K562 (cell line): Measurements from ENCODE around the gene PBX2. TPM values are rescaled to one million over a fixed set of nuclear protein-coding genes. Genes with fewer than 3 reads are reported as not detected.

Experiments used
- TGIF2 ChIP-seq: sonication (generic); formaldehyde crosslinking; IDR thresholded peaks from 2 replicates; pipeline ENCODE4 v1.8.1; 2022; ENCODE audit warnings: mild to moderate bottlenecking, missing genetic modification reagents, moderate library complexity
- polyA plus RNA-seq, 8 experiments: library from polyadenylated mRNA; depleted of rRNA in 4 of 8; stranded (reverse) in 5 of 8; unstranded in 3 of 8; fragments of >200 nt; fragmentation: Nextera tagmentation in 2 of 8; fragmentation: Illumina TruSeq in 1 of 8; extraction: Ambion mirVana in 2 of 8; extraction: Trizol in 1 of 8; gene quantifications; 2 replicates each; pipeline versions ENCODE4 v1.2.1 to v1.2.3, GENCODE V29; 2011 to 2014; ENCODE audit warnings: inconsistent platforms in 1 of 8, missing spikeins in 1 of 8
- total RNA-seq, 7 experiments: library from RNA; depleted of rRNA in 6 of 7; stranded (reverse); fragments of >200 nt in 6 of 7; fragmentation: Illumina TruSeq in 2 of 7; extraction: Trizol in 2 of 7; gene quantifications; 2 replicates each; pipeline versions ENCODE4 v1.2.1 to v1.2.3, GENCODE V29; 2011 to 2021; ENCODE audit warnings: low replicate concordance in 1 of 7
- TF ChIP-seq, protein P1 (sequence below), 2 experiments: fragments of 450-650 bp in 1 of 2; sonication (generic) in 1 of 2; formaldehyde crosslinking in 1 of 2; IDR thresholded peaks; 2 replicates each; pipeline versions ENCODE4 v1.7.1 to v1.9.0; 2016 to 2022; ENCODE audit warnings: inconsistent platforms in 1 of 2, mild to moderate bottlenecking in 1 of 2, missing genetic modification reagents in 1 of 2

Gene PBX2
- total and polyA plus RNA-seq, 9 of the 15 experiments (the other 6 are each of a cell fraction or from before 2014, with no cell fraction given) = 1.9 to 134 (median 62.5) TPM

DNA sequence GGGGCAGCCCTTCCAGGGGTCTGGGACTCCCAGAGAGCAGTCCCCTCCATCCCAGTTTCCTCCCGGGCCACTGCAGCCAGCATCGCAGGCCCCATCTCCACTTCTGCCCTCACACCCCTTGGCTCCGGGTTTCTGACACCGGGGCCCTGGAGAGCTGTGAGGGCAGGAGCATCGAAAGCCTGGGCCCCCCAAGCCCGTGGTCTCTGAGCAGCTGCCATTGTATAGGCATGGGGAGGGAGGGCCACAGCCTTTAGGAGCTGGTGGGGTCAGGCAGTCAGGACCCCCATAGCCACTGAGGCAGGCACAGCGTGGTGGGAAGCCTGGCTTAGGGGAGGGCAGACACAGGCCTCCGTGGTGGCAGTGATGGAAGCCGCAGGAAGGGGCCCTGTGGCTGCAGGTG, 12.2 kb upstream of the PBX2 start (continued):
- TF ChIP-seq, protein P1, sequence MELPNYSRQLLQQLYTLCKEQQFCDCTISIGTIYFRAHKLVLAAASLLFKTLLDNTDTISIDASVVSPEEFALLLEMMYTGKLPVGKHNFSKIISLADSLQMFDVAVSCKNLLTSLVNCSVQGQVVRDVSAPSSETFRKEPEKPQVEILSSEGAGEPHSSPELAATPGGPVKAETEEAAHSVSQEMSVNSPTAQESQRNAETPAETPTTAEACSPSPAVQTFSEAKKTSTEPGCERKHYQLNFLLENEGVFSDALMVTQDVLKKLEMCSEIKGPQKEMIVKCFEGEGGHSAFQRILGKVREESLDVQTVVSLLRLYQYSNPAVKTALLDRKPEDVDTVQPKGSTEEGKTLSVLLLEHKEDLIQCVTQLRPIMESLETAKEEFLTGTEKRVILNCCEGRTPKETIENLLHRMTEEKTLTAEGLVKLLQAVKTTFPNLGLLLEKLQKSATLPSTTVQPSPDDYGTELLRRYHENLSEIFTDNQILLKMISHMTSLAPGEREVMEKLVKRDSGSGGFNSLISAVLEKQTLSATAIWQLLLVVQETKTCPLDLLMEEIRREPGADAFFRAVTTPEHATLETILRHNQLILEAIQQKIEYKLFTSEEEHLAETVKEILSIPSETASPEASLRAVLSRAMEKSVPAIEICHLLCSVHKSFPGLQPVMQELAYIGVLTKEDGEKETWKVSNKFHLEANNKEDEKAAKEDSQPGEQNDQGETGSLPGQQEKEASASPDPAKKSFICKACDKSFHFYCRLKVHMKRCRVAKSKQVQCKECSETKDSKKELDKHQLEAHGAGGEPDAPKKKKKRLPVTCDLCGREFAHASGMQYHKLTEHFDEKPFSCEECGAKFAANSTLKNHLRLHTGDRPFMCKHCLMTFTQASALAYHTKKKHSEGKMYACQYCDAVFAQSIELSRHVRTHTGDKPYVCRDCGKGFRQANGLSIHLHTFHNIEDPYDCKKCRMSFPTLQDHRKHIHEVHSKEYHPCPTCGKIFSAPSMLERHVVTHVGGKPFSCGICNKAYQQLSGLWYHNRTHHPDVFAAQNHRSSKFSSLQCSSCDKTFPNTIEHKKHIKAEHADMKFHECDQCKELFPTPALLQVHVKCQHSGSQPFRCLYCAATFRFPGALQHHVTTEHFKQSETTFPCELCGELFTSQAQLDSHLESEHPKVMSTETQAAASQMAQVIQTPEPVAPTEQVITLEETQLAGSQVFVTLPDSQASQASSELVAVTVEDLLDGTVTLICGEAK (IDR thresholded peaks at IDR 0.05) = no peak
- TF ChIP-seq, protein P1 (CRISPR knock-in tag; IDR thresholded peaks at IDR 0.05) = no peak
- TF ChIP-seq TGIF2 (CRISPR knock-in tag) = no peak
- TF ChIP-seq, all 486 proteins: peak for 0
